ENCODE measurements around the gene GINM1.

GRCh38 chr6:149567194-149567586, 1.0 kb downstream of the GINM1 start:
- TF ChIP-seq GABPA (tag; conservative IDR thresholded peaks at IDR 0.05; ENCODE audit: low read depth) (no peak), ZNF436 (CRISPR knock-in tag; IDR thresholded peaks at IDR 0.05) (no peak), NR2C2 (CRISPR knock-in tag; IDR thresholded peaks at IDR 0.05) (no peak), NR2C2 (tag; IDR thresholded peaks at IDR 0.05) (no peak)

All from K562 (cell line).